Peyer's patch (tissue), 4 donors: ENCODE results near the gene PSME3. TPM values are rescaled to one million over a fixed set of nuclear protein-coding genes. Genes with fewer than 3 reads are reported as not detected.

Source experiments
- DNase-seq, 3 donors: peaks; one replicate each; pipeline ENCODE4 v3.0.0-alpha.2; 2017 to 2019
- H3K27ac ChIP-seq, 4 donors: fragments of 200-600 bp; sonication (generic); one replicate each; pipeline ENCODE4 v1.5.1; 2016 to 2019
- H3K27me3 ChIP-seq, 2 donors: fragments of 200-600 bp; sonication (generic); one replicate each; pipeline ENCODE4 v1.5.1; 2019
- H3K36me3 ChIP-seq, 3 donors: fragments of 200-600 bp; sonication (generic); one replicate each; pipeline ENCODE4 v1.5.1; 2016 to 2019
- H3K4me1 ChIP-seq, 4 donors: fragments of 200-600 bp; sonication (generic); one replicate each; pipeline ENCODE4 v1.5.1; 2016 to 2019
- H3K4me3 ChIP-seq, 4 donors: fragments of 200-600 bp; sonication (generic); 1 replicate in 3 of 4; 2 replicates in 1 of 4; pipeline ENCODE4 v1.5.1; 2016 to 2019; ENCODE audit warnings: mild to moderate bottlenecking in 1 of 4
- H3K9me3 ChIP-seq, 4 donors: fragments of 200-600 bp; sonication (generic); one replicate each; pipeline ENCODE4 v1.5.1; 2016 to 2019; ENCODE audit warnings: mild to moderate bottlenecking in 1 of 4
- CTCF ChIP-seq, 6 experiments: fragments of 450-650 bp in 4 of 6; fragments of 200-600 bp in 2 of 6; sonication (generic) in 1 of 6; IDR thresholded peaks; one replicate each; pipeline ENCODE4 v1.5.1; 2017 to 2019; ENCODE audit warnings: antibody characterized with exemption in 6 of 6, mild to moderate bottlenecking in 3 of 6, moderate library complexity in 1 of 6
- POLR2A ChIP-seq, 2 donors: fragments of 450-650 bp; IDR thresholded peaks; one replicate each; pipeline ENCODE4 v1.5.1; 2017; ENCODE audit warnings: antibody characterized with exemption in 2 of 2, mild to moderate bottlenecking in 2 of 2, moderate library complexity in 2 of 2
- total RNA-seq, 4 donors: library from RNA; depleted of rRNA; stranded (reverse); fragments of >200 nt; gene quantifications; one replicate each; pipeline ENCODE4 v1.1.0, GENCODE V29; 2016

The PSME3 gene
- total RNA-seq, 4 donors from 2014 or later: 45.6 to 75.9 (median 59.8) TPM

- H3K4me3 ChIP-seq: peak overlapping the region; percentile 66 to 96 (median 84)
- H3K36me3 ChIP-seq: peaks cover 0 to 5% (median 0%) of the 10 kb centered on the region in 3 donors
- H3K9me3 ChIP-seq: no peaks in the 10 kb centered on the region
- H3K27ac ChIP-seq: peak overlapping the region in 3 of 4 donors; percentile 68 to 93 (median 83)
- peak in 2 of 3 donors; percentile 60 to 79 for DNase-seq
- TF ChIP-seq POLR2A (IDR thresholded peaks at IDR 0.05) (peak; percentile 79 to 86), CTCF (IDR thresholded peaks at IDR 0.05) (no peak)
- no peaks in the 10 kb centered on the region for H3K27me3 ChIP-seq
- H3K4me1 ChIP-seq: peaks cover 0 to 29% (median 2%) of the 10 kb centered on the region in 4 donors
Measured at GRCh38 chr17:42797067-42798007, 35.9 kb upstream of the PSME3 start.

- no peaks in the 10 kb centered on the region for H3K27me3 ChIP-seq
- peak overlapping the region; percentile 68 to 93 (median 78) for H3K27ac ChIP-seq
- peaks cover 0 to 29% (median 2%) of the 10 kb centered on the region in 4 donors for H3K4me1 ChIP-seq
- TF ChIP-seq CTCF (IDR thresholded peaks at IDR 0.05) (no peak), POLR2A (IDR thresholded peaks at IDR 0.05) (no peak)
- DNase-seq: peak in 1 of 3 donors; percentile 42
- peak overlapping the region; percentile 66 to 96 (median 84) for H3K4me3 ChIP-seq
- no peaks in the 10 kb centered on the region for H3K9me3 ChIP-seq
- peaks cover 0 to 5% (median 0%) of the 10 kb centered on the region in 3 donors for H3K36me3 ChIP-seq
Measured at GRCh38 chr17:42798011-42798382, 35.2 kb upstream of the PSME3 start.

- Histone ChIP-seq H3K27me3 (no peaks in the 10 kb centered on the region), H3K4me3 (peak within 1 kb of the TSS; percentile 66 to 96 (median 84)), H3K27ac (peak within 1 kb of the TSS; percentile 68 to 93 (median 78)), H3K36me3 (peaks cover 0 to 5% (median 0%) of the 10 kb centered on the region in 3 donors), H3K9me3 (no peaks in the 10 kb centered on the region), H3K4me1 (peaks cover 0 to 29% (median 2%) of the 10 kb centered on the region in 4 donors)
- TF ChIP-seq CTCF (IDR thresholded peaks at IDR 0.05): no peak
- peak in 1 of 2 donors; percentile 63 for TF ChIP-seq POLR2A (IDR thresholded peaks at IDR 0.05)
- peak; percentile 80 to 93 (median 92) for DNase-seq
Measured at GRCh38 chr17:42798383-42799380, 34.5 kb upstream of the PSME3 start, which contains the start of the genes CNTD1 and COA3. TSS of gene CNTD1 (plus strand) at chr17:42798861. CDS start at chr17:42799068, 207 bp downstream. TSS of gene COA3 (minus strand) at chr17:42798704. CDS start at chr17:42798681, 23 bp downstream.

DNA sequence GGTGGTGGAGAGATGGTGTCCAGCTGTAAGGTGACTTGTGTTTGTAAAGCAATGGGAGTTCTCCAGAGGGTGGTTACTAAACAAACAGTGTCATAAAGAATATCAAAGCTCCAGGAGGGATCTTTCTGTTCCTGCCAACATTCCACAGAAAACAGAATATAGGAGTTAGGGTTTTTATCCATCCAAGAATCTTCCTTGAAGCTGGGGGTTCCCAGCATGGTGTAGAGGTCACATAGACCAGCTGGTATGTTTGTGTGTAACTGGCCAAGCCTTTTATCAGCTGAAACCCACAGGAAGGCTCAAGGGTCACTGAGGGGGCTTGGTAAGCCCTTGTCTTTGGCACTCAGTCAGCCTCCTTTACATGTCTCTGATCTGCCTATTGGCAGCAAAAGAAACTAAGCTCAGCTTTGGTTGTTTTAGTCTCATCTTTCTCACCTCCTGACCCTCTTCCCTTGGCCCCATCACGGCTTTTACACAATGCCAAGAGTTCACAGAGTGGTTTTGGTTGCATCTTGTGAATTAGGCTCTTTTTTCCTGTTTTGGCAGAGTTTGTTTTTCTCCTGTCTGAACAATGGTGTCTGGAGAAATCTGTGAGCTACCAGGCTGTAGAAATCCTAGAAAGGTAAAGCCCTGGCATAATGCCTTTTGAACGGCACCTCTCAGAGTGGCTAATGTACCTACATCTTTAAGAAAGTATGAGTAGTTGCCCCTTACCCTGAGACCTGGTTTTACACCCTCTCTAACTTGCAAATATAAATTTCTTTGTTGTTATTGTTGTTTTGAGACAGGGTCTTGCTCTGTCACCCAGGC lies 29.9 kb upstream of the PSME3 start:
- DNase-seq: peak in 1 of 3 donors; percentile 21
- H3K27me3 ChIP-seq: no peaks in the 10 kb centered on the region
- H3K4me1 ChIP-seq: peaks cover 0 to 28% (median 2%) of the 10 kb centered on the region in 4 donors
- H3K4me3 ChIP-seq: no peak overlapping the region
- no peak overlapping the region for H3K27ac ChIP-seq
- TF ChIP-seq POLR2A (IDR thresholded peaks at IDR 0.05): no peak
- TF ChIP-seq CTCF (IDR thresholded peaks at IDR 0.05): no peak
- H3K36me3 ChIP-seq: no peaks in the 10 kb centered on the region
- H3K9me3 ChIP-seq: no peaks in the 10 kb centered on the region
